Lower lobe of right lung (tissue), 2 donors: ENCODE data around the gene THAP9. TPM values are rescaled to one million over a fixed set of nuclear protein-coding genes. Genes with fewer than 3 reads are reported as not detected.
A peak's percentile ranks its signal among the peaks of the same experiment; 100 is the strongest.
"Not testable (repeated sequence)": the region's sequence is repeated elsewhere in the genome, so short reads cannot be mapped to it uniquely, and the experiment has no call there.

Experiments used
- ATAC-seq, 2 donors: fragments of 200-7000 bp; cut with Tn5 transposase; one replicate each; pipeline ENCODE4 v1.9.1; 2020 to 2022; ENCODE audit warnings: mild to moderate bottlenecking in 2 of 2, moderate library complexity in 2 of 2
- DNase-seq: peaks from one replicate; pipeline ENCODE4 v3.0.0-alpha.2; 2020
- H3K27ac ChIP-seq: fragments of 200-600 bp; one replicate; pipeline ENCODE4 v1.8.0; 2022
- H3K27me3 ChIP-seq: fragments of 200-600 bp; one replicate; pipeline ENCODE4 v1.8.0; 2022; ENCODE audit warnings: low read depth
- H3K36me3 ChIP-seq: fragments of 200-600 bp; one replicate; pipeline ENCODE4 v1.8.0; 2022; ENCODE audit warnings: mild to moderate bottlenecking
- H3K4me1 ChIP-seq: fragments of 200-600 bp; one replicate; pipeline ENCODE4 v1.8.0; 2022
- H3K4me3 ChIP-seq: fragments of 200-600 bp; one replicate; pipeline ENCODE4 v1.8.0; 2022; ENCODE audit warnings: mild to moderate bottlenecking
- H3K9me3 ChIP-seq: fragments of 200-600 bp; one replicate; pipeline ENCODE4 v1.8.0; 2022
- CTCF ChIP-seq: fragments of 200-600 bp; IDR thresholded peaks from one replicate; pipeline ENCODE4 v1.8.0; 2022; ENCODE audit warnings: antibody characterized with exemption, mild to moderate bottlenecking
- intact Hi-C: fragments of 100-400 bp; cut with DNase I; formaldehyde crosslinking; loops from one replicate; pipeline ENCODE4 v1.11.0; 2022
- total RNA-seq: library from RNA; stranded (reverse); fragmentation: NEBNext Ultra II Directional; extraction: Animal tissue kit (Norgen Biotek cat#: 25700); gene quantifications from one replicate; pipeline ENCODE4 v1.2.1, GENCODE V29; 2021
- donor health status: DM: no; HTN: yes; CAD: no; lungs with severe emphysema.

THAP9 gene
- total RNA-seq, 1 donor from 2014 or later: 5.0 TPM

DNA sequence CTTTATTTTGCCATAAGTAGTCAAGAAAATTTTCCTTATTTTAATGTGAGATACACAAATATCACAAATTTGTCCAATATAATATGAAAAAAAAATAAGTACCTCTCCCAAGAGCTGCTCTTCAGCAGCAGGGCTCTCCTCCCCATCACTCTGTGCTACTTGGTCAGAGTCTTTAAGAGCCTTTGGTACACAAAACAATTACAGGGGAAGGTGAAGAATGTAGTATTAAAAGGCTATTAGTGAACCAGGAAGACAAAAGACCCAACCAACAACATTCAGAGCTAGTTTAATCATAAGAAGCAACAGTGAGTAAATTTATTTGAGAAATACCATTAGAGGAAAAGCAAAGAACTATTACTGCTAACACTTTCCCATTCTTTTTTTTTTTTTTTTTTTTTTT lies 39.0 kb upstream of the THAP9 start:
- DNase-seq (no peak), ATAC-seq (no peak)
- peaks cover 84% of the 10 kb centered on the region for H3K36me3 ChIP-seq
- no peaks in the 10 kb centered on the region for H3K9me3 ChIP-seq
- no peak overlapping the region for H3K4me3 ChIP-seq
- intact Hi-C loops: no loop called here
- H3K4me1 ChIP-seq: peaks cover 10% of the 10 kb centered on the region
- TF ChIP-seq CTCF: no peak
- H3K27ac ChIP-seq: no peak overlapping the region
- no peaks in the 10 kb centered on the region for H3K27me3 ChIP-seq

DNA sequence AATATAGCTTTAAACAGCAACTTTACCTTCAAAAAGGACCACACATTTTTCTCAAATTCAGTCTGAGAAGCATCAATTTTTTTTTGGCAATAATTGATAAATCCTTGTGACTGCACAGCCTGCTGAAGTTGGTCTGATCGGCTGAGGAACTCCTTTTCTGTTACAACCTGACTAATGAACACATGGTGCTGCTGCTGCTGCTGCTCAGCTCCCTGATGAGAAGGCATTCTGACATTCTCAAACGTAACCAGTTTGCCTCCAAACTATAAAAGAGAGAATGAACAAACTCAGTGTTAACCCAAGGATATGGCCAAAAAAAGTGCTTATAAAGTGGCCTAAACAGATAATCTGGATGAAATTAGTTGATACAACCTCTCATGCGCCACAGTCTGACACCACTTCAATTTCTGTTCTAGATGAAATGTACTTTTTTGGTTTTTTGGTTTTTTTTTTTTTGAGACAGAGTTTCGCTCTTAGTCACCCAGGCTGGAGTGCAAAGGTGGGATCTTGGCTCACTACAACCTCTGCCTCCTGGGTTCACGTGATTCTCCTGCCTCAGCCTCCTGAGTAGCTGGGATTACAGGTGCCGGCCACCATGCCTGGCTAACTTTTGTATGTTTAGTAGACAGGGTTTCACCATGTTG lies 36.1 kb upstream of the THAP9 start:
- Histone ChIP-seq H3K4me1 (peaks cover 10% of the 10 kb centered on the region), H3K27me3 (no peaks in the 10 kb centered on the region), H3K36me3 (peaks cover 89% of the 10 kb centered on the region), H3K27ac (peak overlapping the region; percentile 13), H3K9me3 (no peaks in the 10 kb centered on the region), H3K4me3 (no peak overlapping the region)
- no peak for ATAC-seq
- intact Hi-C loops: no loop called here
- DNase-seq: no peak
- TF ChIP-seq CTCF: no peak

DNA sequence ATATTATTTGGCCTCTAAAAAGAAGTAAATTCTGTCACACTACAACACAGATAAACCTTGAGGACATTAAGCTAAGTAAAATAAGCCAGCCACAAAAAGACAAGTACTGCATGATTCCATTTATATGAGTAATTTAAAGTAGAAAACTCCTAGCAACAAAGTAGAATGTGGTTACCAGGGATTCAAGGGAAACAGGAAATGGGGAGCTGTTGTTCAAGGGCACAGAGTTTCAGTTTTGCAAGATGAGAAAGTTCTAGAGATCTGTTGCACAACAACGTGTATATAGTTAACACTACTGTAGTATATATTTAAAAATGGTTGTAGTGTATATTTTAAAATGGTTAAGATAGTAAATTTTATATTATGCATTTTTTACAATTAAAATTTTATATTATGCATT lies 34.9 kb upstream of the THAP9 start:
- Histone ChIP-seq H3K27ac (peak overlapping the region; percentile 13), H3K4me1 (peaks cover 10% of the 10 kb centered on the region), H3K27me3 (no peaks in the 10 kb centered on the region), H3K4me3 (no peak overlapping the region), H3K36me3 (peaks cover 92% of the 10 kb centered on the region), H3K9me3 (no peaks in the 10 kb centered on the region)
- DNase-seq (no peak), ATAC-seq (peak; percentile 57 to 74)
- intact Hi-C loops: no loop called here
- TF ChIP-seq CTCF: no peak

- ATAC-seq, DNase-seq, H3K9me3 ChIP-seq, intact Hi-C loops, H3K27me3 ChIP-seq, H3K4me3 ChIP-seq: not testable (repeated sequence)
- Histone ChIP-seq H3K36me3 (peaks cover 92% of the 10 kb centered on the region), H3K27ac (peak overlapping the region; percentile 13), H3K4me1 (peaks cover 10% of the 10 kb centered on the region)
Observed at GRCh38 chr4:82866033-82866432, 34.5 kb upstream of the THAP9 start.

DNA sequence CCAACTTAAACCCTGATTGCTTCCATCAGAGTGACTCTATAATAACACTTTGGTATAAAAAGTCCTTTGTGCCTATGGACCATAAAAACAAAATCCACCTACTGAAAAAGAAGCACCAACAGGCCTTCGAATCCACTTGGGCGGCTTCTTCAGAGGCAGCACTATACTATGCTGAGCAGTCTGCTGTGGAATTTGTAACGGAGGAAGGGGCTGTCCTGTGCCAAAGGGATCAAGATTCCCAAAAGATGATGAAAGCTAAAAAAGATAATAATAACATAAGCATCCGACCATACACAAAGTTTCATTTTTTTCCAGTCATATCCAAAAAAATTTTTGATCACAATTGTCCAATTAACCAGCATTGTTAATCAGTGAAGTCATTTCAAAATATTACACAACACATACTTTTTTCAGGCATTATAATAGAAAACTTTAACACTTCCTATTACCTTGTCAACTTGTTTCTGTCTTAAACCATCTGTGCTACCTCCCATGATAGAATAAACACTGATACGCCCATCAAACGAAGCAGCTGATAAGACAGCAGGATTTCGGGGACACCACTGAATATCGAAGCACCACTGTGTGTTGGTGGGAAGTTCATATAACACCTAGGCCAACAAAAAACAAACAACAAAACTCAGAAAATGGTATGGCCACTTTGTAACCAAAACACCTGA lies 33.7 kb upstream of the THAP9 start:
- Histone ChIP-seq H3K4me3 (no peak overlapping the region), H3K9me3 (no peaks in the 10 kb centered on the region), H3K36me3 (peaks cover 92% of the 10 kb centered on the region), H3K27ac (peak overlapping the region; percentile 13), H3K4me1 (peaks cover 10% of the 10 kb centered on the region), H3K27me3 (no peaks in the 10 kb centered on the region)
- ATAC-seq: no peak
- intact Hi-C loops: no loop called here
- DNase-seq: no peak
- no peak for TF ChIP-seq CTCF

DNA sequence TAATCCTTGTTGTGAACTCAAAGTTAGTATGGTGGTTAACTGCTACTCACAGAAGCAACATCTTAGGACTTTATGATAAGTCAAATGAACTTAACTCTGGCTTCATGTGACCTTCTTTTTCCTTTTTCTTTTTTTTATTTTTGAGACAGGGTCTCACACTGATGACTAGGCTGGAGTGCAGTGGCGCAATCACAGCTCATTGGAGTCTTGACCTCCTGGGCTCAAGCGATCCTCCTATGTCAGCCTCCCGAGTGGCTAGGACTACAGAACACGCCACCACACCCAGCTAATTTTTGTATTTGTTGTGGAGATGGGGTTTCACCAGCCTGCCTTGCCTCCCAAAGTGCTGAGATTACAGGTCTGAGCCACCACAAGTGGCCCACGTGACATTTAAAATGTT lies 32.0 kb upstream of the THAP9 start:
- no peaks in the 10 kb centered on the region for H3K9me3 ChIP-seq
- intact Hi-C loops: no loop called here
- ATAC-seq (no peak), DNase-seq (no peak)
- H3K27ac ChIP-seq: no peak overlapping the region
- peaks cover 92% of the 10 kb centered on the region for H3K36me3 ChIP-seq
- H3K27me3 ChIP-seq: no peaks in the 10 kb centered on the region
- no peak for TF ChIP-seq CTCF
- H3K4me3 ChIP-seq: no peak overlapping the region
- peaks cover 10% of the 10 kb centered on the region for H3K4me1 ChIP-seq
